ENCODE results near the gene MMP21. TPM values are rescaled to one million over a fixed set of nuclear protein-coding genes. Genes with fewer than 3 reads are reported as not detected.

The MMP21 gene
- total RNA-seq, 4 donors from 2014 or later: 0.22 to 0.59 (median 0.30) TPM; not detected in 1

DNA sequence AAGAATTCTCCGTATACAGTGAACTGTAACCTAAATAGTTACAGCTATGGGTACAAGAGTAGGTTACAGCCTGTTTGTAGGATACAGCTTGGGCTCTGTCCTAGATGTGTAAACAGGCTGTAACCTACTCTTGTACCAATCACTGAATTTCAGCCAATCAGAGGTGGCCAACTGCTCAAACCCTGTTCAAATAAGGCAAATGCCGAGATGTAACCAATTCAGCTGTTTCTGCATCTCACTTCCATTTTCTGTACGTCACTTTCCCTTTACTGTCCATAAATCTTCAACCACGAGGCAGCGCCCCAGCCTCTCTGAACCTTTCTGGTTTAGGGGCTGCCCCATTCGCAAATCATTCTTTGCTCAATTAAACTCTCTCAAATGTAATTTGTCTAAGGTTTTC lies 8.3 kb upstream of the MMP21 start:
- Histone ChIP-seq H3K36me3 (peaks cover 0 to 49% (median 0%) of the 10 kb centered on the region in 3 donors), H3K27ac (no peak overlapping the region), H3K27me3 (no peaks in the 10 kb centered on the region), H3K9me3 (peaks cover 0 to 7% (median 0%) of the 10 kb centered on the region in 4 donors), H3K4me1 (no peaks in the 10 kb centered on the region), H3K4me3 (no peak overlapping the region)
- no peak for DNase-seq (ENCODE audit: low spot score in 2 of 2)
- WGBS, 2 donors: 62 to 79% methylated on average over 6 of the region's 6 CpGs
- no peak for TF ChIP-seq EP300 (IDR thresholded peaks at IDR 0.05)
- TF ChIP-seq POLR2A (IDR thresholded peaks at IDR 0.05): no peak
- TF ChIP-seq, protein P1, sequence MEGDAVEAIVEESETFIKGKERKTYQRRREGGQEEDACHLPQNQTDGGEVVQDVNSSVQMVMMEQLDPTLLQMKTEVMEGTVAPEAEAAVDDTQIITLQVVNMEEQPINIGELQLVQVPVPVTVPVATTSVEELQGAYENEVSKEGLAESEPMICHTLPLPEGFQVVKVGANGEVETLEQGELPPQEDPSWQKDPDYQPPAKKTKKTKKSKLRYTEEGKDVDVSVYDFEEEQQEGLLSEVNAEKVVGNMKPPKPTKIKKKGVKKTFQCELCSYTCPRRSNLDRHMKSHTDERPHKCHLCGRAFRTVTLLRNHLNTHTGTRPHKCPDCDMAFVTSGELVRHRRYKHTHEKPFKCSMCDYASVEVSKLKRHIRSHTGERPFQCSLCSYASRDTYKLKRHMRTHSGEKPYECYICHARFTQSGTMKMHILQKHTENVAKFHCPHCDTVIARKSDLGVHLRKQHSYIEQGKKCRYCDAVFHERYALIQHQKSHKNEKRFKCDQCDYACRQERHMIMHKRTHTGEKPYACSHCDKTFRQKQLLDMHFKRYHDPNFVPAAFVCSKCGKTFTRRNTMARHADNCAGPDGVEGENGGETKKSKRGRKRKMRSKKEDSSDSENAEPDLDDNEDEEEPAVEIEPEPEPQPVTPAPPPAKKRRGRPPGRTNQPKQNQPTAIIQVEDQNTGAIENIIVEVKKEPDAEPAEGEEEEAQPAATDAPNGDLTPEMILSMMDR (IDR thresholded peaks at IDR 0.05): no peak

DNA sequence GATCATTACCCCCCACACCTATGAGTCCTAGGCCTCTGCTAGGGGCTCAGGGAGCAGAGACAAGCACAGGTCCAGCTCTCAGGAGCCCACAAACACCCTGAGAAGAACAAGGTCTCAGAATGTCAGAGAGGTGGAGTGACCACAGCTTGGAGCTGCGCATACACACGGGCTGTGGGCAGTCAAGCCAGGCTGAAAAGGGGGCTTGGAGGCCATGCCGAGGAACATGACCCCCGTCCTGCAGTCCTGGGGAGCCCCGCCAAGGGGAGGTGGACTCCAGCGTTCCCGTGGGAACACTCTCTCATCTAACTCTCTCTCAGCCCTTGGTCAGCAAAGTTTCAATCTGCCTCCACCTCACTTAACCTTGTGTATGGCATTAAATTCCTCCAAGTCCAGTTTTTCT lies 7.8 kb upstream of the MMP21 start:
- DNase-seq (ENCODE audit: low spot score in 2 of 2): no peak
- H3K36me3 ChIP-seq: peaks cover 0 to 44% (median 0%) of the 10 kb centered on the region in 3 donors
- TF ChIP-seq EP300 (IDR thresholded peaks at IDR 0.05) (no peak), POLR2A (IDR thresholded peaks at IDR 0.05) (no peak)
- TF ChIP-seq, protein P1 (IDR thresholded peaks at IDR 0.05): no peak
- no peak overlapping the region for H3K4me3 ChIP-seq
- no peaks in the 10 kb centered on the region for H3K27me3 ChIP-seq
- WGBS, 2 donors: 82 to 90% methylated on average over 7 of the region's 7 CpGs
- no peak overlapping the region for H3K27ac ChIP-seq
- no peaks in the 10 kb centered on the region for H3K4me1 ChIP-seq
- H3K9me3 ChIP-seq: peaks cover 0 to 7% (median 0%) of the 10 kb centered on the region in 4 donors

DNA sequence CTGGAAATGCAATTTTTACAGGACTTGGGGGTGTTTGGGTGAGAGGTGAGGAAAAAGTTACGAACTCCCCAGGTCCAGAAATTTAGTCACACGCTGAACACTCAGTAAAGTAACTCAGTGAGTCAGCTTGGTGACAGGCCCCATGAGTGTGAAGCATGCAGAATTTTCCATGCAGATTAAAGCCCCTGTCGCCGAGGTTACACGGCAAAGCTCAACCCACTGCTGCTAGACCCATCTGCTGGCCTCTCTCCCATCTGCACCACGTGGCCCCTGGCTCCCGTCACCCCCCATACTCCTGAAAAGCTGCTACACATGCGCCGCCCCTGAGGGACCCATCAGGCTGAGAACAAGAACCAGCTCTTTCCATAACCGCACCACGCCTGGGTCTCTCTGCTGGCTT lies 7.0 kb upstream of the MMP21 start:
- peaks cover 0 to 7% (median 0%) of the 10 kb centered on the region in 4 donors for H3K9me3 ChIP-seq
- no peak overlapping the region for H3K27ac ChIP-seq
- 70 to 79% methylated on average over 11 of the region's 11 CpGs for WGBS, 2 donors
- H3K4me1 ChIP-seq: no peaks in the 10 kb centered on the region
- H3K4me3 ChIP-seq: no peak overlapping the region
- DNase-seq (ENCODE audit: low spot score in 2 of 2): no peak
- H3K27me3 ChIP-seq: no peaks in the 10 kb centered on the region
- peaks cover 0 to 36% (median 0%) of the 10 kb centered on the region in 3 donors for H3K36me3 ChIP-seq
- no peak for TF ChIP-seq EP300 (IDR thresholded peaks at IDR 0.05)
- no peak for TF ChIP-seq POLR2A (IDR thresholded peaks at IDR 0.05)
- TF ChIP-seq, protein P1 (IDR thresholded peaks at IDR 0.05): no peak

DNA sequence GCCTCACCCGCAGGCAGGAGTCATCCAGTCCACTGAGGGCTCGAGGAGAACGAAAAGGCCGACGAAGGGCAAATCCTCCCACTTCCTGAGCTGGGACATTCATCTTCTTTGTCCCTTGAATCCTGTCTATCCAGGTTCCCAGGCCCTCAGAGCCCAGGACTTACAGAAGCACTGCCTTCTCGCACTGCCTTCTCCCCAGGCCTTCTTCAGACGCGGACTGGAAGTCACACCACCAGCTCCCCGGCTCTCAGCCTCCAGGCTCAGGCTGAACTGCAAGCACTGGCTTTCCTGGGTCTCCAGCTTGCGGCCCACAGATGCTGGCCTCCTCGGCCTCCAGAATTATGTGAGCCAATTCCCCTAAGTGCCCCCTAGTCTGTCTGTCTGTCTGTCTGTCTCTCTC lies 6.4 kb upstream of the MMP21 start:
- Histone ChIP-seq H3K9me3 (peaks cover 0 to 7% (median 0%) of the 10 kb centered on the region in 4 donors), H3K4me1 (no peaks in the 10 kb centered on the region), H3K4me3 (no peak overlapping the region), H3K27ac (no peak overlapping the region), H3K27me3 (no peaks in the 10 kb centered on the region), H3K36me3 (peaks cover 0 to 30% (median 0%) of the 10 kb centered on the region in 3 donors)
- TF ChIP-seq EP300 (IDR thresholded peaks at IDR 0.05) (no peak), POLR2A (IDR thresholded peaks at IDR 0.05) (no peak)
- TF ChIP-seq, protein P1 (IDR thresholded peaks at IDR 0.05): no peak
- WGBS, 2 donors: 61 to 72% methylated on average over 11 of the region's 11 CpGs
- no peak for DNase-seq (ENCODE audit: low spot score in 2 of 2)

DNA sequence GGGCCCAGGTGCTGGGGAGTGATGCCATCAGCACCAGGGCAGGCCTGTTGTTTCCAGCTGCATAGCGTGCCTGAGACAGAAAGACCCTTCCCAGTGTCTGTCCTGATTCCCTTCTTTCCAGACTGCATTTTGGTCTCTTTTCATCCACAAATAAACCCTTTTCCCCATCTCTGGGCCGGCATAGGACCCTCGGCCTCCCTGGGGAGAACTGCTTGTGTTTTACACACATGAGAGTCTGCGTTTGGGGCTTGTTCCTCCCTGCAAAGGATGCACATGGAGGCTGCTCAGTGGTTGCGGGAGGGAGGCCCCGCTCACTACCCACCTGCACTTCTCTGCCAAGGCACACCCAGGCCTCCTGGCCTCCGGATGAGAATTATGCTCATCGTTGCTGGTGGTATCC lies 5.8 kb upstream of the MMP21 start:
- H3K27ac ChIP-seq: no peak overlapping the region
- no peak overlapping the region for H3K4me3 ChIP-seq
- peaks cover 0 to 24% (median 0%) of the 10 kb centered on the region in 3 donors for H3K36me3 ChIP-seq
- TF ChIP-seq POLR2A (IDR thresholded peaks at IDR 0.05) (no peak), EP300 (IDR thresholded peaks at IDR 0.05) (no peak)
- TF ChIP-seq, protein P1 (IDR thresholded peaks at IDR 0.05): no peak
- no peaks in the 10 kb centered on the region for H3K4me1 ChIP-seq
- peaks cover 0 to 7% (median 0%) of the 10 kb centered on the region in 4 donors for H3K9me3 ChIP-seq
- no peak for DNase-seq (ENCODE audit: low spot score in 2 of 2)
- no peaks in the 10 kb centered on the region for H3K27me3 ChIP-seq
- WGBS, 2 donors: 86 to 91% methylated on average over 8 of the region's 8 CpGs

Data from tibial nerve (tissue), 4 donors.